GM19351 (cell line): ENCODE results near the gene EPM2AIP1.
"Not testable (repeated sequence)": the region's sequence is repeated elsewhere in the genome, so short reads cannot be mapped to it uniquely, and the experiment has no call there.

ENCODE experiments used
- ATAC-seq: cut with Tn5 transposase; IDR thresholded peaks from one replicate; pipeline ENCODE4 v1.9.1; 2021; ENCODE audit warnings: mild to moderate bottlenecking, moderate library complexity; ENCODE audit not compliant: unreplicated experiment

The EPM2AIP1 gene

GRCh38 chr3:36954452-36955134 lies 38.3 kb downstream of the EPM2AIP1 start:
- no peak for ATAC-seq

GRCh38 chr3:36947814-36948213 lies 45.1 kb downstream of the EPM2AIP1 start:
- ATAC-seq = not testable (repeated sequence)

- no peak for ATAC-seq
Measured at GRCh38 chr3:36945333-36945980, 47.5 kb downstream of the EPM2AIP1 start.

- peak; percentile 68 for ATAC-seq
Measured at GRCh38 chr3:36944641-36945270, 48.2 kb downstream of the EPM2AIP1 start, which contains the start of gene TRANK1. TSS of gene TRANK1 (minus strand) at chr3:36945054. CDS start at chr3:36944809, 245 bp downstream.

- ATAC-seq = peak; percentile 56
Measured at GRCh38 chr3:36944012-36944640, 48.8 kb downstream of the EPM2AIP1 start.

- no peak for ATAC-seq
Measured at GRCh38 chr3:36943601-36944000, 49.3 kb downstream of the EPM2AIP1 start.

GRCh38 chr3:36942638-36943248 lies 50.2 kb downstream of the EPM2AIP1 start:
- no peak for ATAC-seq

GRCh38 chr3:36941658-36942057 lies 51.3 kb downstream of the EPM2AIP1 start:
- no peak for ATAC-seq

- ATAC-seq = no peak
Measured at GRCh38 chr3:36941162-36941561, 51.8 kb downstream of the EPM2AIP1 start.

GRCh38 chr3:36937492-36937891 lies 55.4 kb downstream of the EPM2AIP1 start:
- no peak for ATAC-seq
